LNCaP clone FGC (cell line): ENCODE results near the gene TNNI2.

ENCODE experiments used
- DNase-seq: peaks from one replicate; pipeline ENCODE4 v3.0.0-alpha.2; 2011; ENCODE audit warnings: low read depth
- H3K4me3 ChIP-seq: 2 replicates; pipeline ENCODE4 v1.5.1; 2011; ENCODE audit warnings: mild to moderate bottlenecking, low read depth, low read length, control low read depth
- TF ChIP-seq, protein P1 (sequence below): IDR thresholded peaks from 2 replicates; pipeline ENCODE4 v1.5.1; 2012; ENCODE audit warnings: mild to moderate bottlenecking; ENCODE audit not compliant: control insufficient read depth, insufficient read depth; ENCODE audit errors: extremely low read depth

TNNI2 gene

GRCh38 chr11:1821562-1821961, 17.2 kb upstream of the TNNI2 start:
- H3K4me3 ChIP-seq = no peak overlapping the region
- TF ChIP-seq, protein P1, sequence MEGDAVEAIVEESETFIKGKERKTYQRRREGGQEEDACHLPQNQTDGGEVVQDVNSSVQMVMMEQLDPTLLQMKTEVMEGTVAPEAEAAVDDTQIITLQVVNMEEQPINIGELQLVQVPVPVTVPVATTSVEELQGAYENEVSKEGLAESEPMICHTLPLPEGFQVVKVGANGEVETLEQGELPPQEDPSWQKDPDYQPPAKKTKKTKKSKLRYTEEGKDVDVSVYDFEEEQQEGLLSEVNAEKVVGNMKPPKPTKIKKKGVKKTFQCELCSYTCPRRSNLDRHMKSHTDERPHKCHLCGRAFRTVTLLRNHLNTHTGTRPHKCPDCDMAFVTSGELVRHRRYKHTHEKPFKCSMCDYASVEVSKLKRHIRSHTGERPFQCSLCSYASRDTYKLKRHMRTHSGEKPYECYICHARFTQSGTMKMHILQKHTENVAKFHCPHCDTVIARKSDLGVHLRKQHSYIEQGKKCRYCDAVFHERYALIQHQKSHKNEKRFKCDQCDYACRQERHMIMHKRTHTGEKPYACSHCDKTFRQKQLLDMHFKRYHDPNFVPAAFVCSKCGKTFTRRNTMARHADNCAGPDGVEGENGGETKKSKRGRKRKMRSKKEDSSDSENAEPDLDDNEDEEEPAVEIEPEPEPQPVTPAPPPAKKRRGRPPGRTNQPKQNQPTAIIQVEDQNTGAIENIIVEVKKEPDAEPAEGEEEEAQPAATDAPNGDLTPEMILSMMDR = no peak
- no peak for DNase-seq

DNA sequence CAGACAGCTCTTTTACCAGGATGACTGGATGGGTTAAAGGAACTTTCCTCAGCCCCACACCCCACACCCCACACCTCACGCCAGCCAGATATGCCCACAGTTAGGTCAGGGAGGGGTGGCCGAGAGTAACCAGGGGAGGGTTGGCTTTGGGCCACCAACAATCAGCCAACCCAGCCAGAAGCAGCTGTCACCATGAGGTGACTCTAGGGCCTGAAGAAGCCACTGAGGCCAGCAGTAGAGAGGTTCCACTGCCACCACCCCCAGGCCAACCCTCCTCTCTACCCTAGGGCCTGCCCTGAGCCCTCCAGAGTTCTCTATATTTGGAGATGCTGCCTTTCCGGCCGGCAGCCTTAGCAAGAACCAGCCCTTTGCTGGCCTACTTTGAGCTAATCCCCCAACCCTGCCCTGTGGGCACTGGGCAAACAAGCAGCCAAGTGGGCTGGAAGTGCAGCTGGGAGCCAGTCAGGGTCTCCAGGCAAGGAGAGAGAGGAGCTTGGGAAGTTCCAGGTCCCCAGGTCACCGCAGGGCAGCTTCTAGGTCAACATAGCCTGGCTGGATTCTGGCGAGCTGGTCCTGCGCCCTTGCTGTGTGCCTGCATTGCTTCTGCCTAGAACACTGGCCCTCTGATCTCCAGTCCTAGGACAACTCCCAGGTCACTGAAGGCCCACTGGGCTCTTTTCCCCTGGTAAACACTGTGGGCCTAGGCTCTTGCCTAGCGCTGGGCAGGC, 16.0 kb upstream of the TNNI2 start:
- DNase-seq = no peak
- TF ChIP-seq, protein P1 = no peak
- no peak overlapping the region for H3K4me3 ChIP-seq

- no peak for DNase-seq
- no peak overlapping the region for H3K4me3 ChIP-seq
- TF ChIP-seq, protein P1 = no peak
Observed at GRCh38 chr11:1823376-1824220, 15.2 kb upstream of the TNNI2 start.

- TF ChIP-seq, protein P1 = no peak
- no peak for DNase-seq
- no peak overlapping the region for H3K4me3 ChIP-seq
Observed at GRCh38 chr11:1824221-1825038, 14.4 kb upstream of the TNNI2 start.

- DNase-seq = no peak
- no peak overlapping the region for H3K4me3 ChIP-seq
- TF ChIP-seq, protein P1 = peak; percentile 54
Observed at GRCh38 chr11:1825039-1825740, 13.6 kb upstream of the TNNI2 start.

- DNase-seq = no peak
- H3K4me3 ChIP-seq = no peak overlapping the region
- TF ChIP-seq, protein P1 = no peak
Observed at GRCh38 chr11:1825785-1826451, 12.9 kb upstream of the TNNI2 start.
